Esophagus muscularis mucosa (tissue), 4 donors: ENCODE results near the gene AMACR. TPM values are rescaled to one million over a fixed set of nuclear protein-coding genes. Genes with fewer than 3 reads are reported as not detected.

Experiments
- DNase-seq: peaks from one replicate; pipeline ENCODE4 v3.0.0-alpha.2; 2017; ENCODE audit errors: extremely low spot score
- H3K27ac ChIP-seq, 4 donors: fragments of 200-600 bp; sonication (generic); replicated peaks in 1 of 4; 1 replicate in 3 of 4; 2 replicates in 1 of 4; pipeline ENCODE4 v1.5.1; 2016 to 2019; ENCODE audit warnings: mild to moderate bottlenecking in 1 of 4
- H3K27me3 ChIP-seq, 4 donors: fragments of 200-600 bp; sonication (generic); one replicate each; pipeline versions ENCODE4 v1.5.1 to v1.6.0; 2016 to 2019
- H3K36me3 ChIP-seq, 4 donors: fragments of 200-600 bp; sonication (generic); one replicate each; pipeline ENCODE4 v1.5.1; 2016 to 2019
- H3K4me1 ChIP-seq, 4 donors: fragments of 200-600 bp; sonication (generic); one replicate each; pipeline ENCODE4 v1.5.1; 2016 to 2019
- H3K4me3 ChIP-seq, 4 donors: fragments of 200-600 bp; sonication (generic); 1 replicate in 2 of 4; 2 replicates in 2 of 4; pipeline ENCODE4 v1.5.1; 2016 to 2019; ENCODE audit warnings: mild to moderate bottlenecking in 4 of 4, moderate library complexity in 1 of 4
- H3K9me3 ChIP-seq, 4 donors: fragments of 200-600 bp; sonication (generic); 1 replicate in 3 of 4; 2 replicates in 1 of 4; pipeline ENCODE4 v1.5.1; 2016 to 2019
- CTCF ChIP-seq, 3 experiments: fragments of 200-600 bp in 2 of 3; fragments of 450-650 bp in 1 of 3; sonication (generic) in 2 of 3; IDR thresholded peaks; one replicate each; pipeline ENCODE4 v1.5.1; 2017 to 2019; ENCODE audit warnings: antibody characterized with exemption in 3 of 3, mild to moderate bottlenecking in 2 of 3, moderate library complexity in 1 of 3
- EP300 ChIP-seq: sonication (generic); formaldehyde crosslinking; IDR thresholded peaks from one replicate; pipeline ENCODE4 v1.6.1; 2017; ENCODE audit warnings: antibody characterized with exemption
- POLR2A ChIP-seq: fragments of 450-650 bp; IDR thresholded peaks from one replicate; pipeline ENCODE4 v1.6.1; 2017; ENCODE audit warnings: antibody characterized with exemption, moderate library complexity, mild to moderate bottlenecking, low read depth
- POLR2AphosphoS5 ChIP-seq, 2 donors: sonication (generic); formaldehyde crosslinking; IDR thresholded peaks; one replicate each; pipeline ENCODE4 v1.6.1; 2017; ENCODE audit warnings: antibody characterized with exemption in 2 of 2
- WGBS: methylation state at CpG from one replicate; pipeline ENCODE4 v1.1.5; 2018; 5-methylcytosine and 5-hydroxymethylcytosine counted together
- intact Hi-C: fragments of 100-400 bp; cut with DNase I; formaldehyde crosslinking; loops from one replicate; pipeline ENCODE4 v1.15.1; 2023
- total RNA-seq, 4 donors: library from RNA; depleted of rRNA; stranded (reverse); fragments of >200 nt; gene quantifications; one replicate each; pipeline versions ENCODE4 v1.1.0 to v1.2.1, GENCODE V29; 2016

The AMACR gene
- total RNA-seq, 4 donors from 2014 or later = 6.1 to 12.7 (median 9.5) TPM

- Histone ChIP-seq H3K27ac (no peak overlapping the region), H3K36me3 (peaks cover 0 to 27% (median 11%) of the 10 kb centered on the region in 4 donors), H3K4me1 (peaks cover 12 to 46% (median 40%) of the 10 kb centered on the region in 4 donors), H3K4me3 (no peak overlapping the region), H3K27me3 (no peaks in the 10 kb centered on the region), H3K9me3 (no peaks in the 10 kb centered on the region)
- DNase-seq = peak; percentile 5
- TF ChIP-seq POLR2A = no peak
- intact Hi-C loops = loop anchor here (10.0 kb wide), 1 partner anchor 921 kb away; the partner anchor contains the start of gene DNAJC21
- 95% methylated on average over 4 of the region's 4 CpGs for WGBS
These were observed 3.9 kb downstream of the AMACR start for GRCh38 chr5:34003941-34004340.

- intact Hi-C loops = loop anchor here (10.0 kb wide), 1 partner anchor 922 kb away; the partner anchor contains the start of gene DNAJC21
- Histone ChIP-seq H3K36me3 (peaks cover 0 to 35% (median 16%) of the 10 kb centered on the region in 4 donors), H3K4me3 (no peak overlapping the region), H3K27ac (no peak overlapping the region), H3K27me3 (no peaks in the 10 kb centered on the region), H3K4me1 (peaks cover 7 to 42% (median 34%) of the 10 kb centered on the region in 4 donors), H3K9me3 (no peaks in the 10 kb centered on the region)
- TF ChIP-seq EP300 (no peak), POLR2A (no peak), CTCF (IDR thresholded peaks at IDR 0.05) (no peak), POLR2AphosphoS5 (IDR thresholded peaks at IDR 0.05) (no peak)
- DNase-seq = no peak
- WGBS = 93% methylated on average over 10 of the region's 10 CpGs
These were observed 5.1 kb downstream of the AMACR start for GRCh38 chr5:34002629-34003328.

GRCh38 chr5:34001241-34001841 lies 6.5 kb downstream of the AMACR start:
- Histone ChIP-seq H3K27me3 (no peaks in the 10 kb centered on the region), H3K27ac (peak overlapping the region; percentile 73 to 80 (median 78)), H3K36me3 (peaks cover 0 to 35% (median 17%) of the 10 kb centered on the region in 4 donors), H3K4me3 (peak overlapping the region in 3 of 4 donors; percentile 21 to 27 (median 24)), H3K4me1 (peaks cover 0 to 39% (median 32%) of the 10 kb centered on the region in 4 donors), H3K9me3 (no peaks in the 10 kb centered on the region)
- intact Hi-C loops = loop anchor here (10.0 kb wide), 1 partner anchor 923 kb away; the partner anchor contains the start of gene DNAJC21
- no peak for DNase-seq
- TF ChIP-seq POLR2AphosphoS5 (IDR thresholded peaks at IDR 0.05) (peak; percentile 35 to 46), POLR2A (no peak)
- 53% methylated on average over 10 of the region's 10 CpGs for WGBS

- H3K27ac ChIP-seq = peak overlapping the region in 2 of 4 donors; percentile 79 to 80
- intact Hi-C loops = loop anchor here (10.0 kb wide), 1 partner anchor 925 kb away; the partner anchor contains the start of gene DNAJC21
These were observed 7.9 kb downstream of the AMACR start for GRCh38 chr5:33999978-34000377.

More at GRCh38 chr5:33999978-34000377, 7.9 kb downstream of the AMACR start:
- 89% methylated on average over 4 of the region's 4 CpGs for WGBS
- peaks cover 0 to 37% (median 17%) of the 10 kb centered on the region in 4 donors for H3K36me3 ChIP-seq
- no peak overlapping the region for H3K4me3 ChIP-seq
- H3K4me1 ChIP-seq = peaks cover 0 to 35% (median 30%) of the 10 kb centered on the region in 4 donors
- DNase-seq = no peak
- no peaks in the 10 kb centered on the region for H3K27me3 ChIP-seq
- TF ChIP-seq POLR2A = no peak
- TF ChIP-seq EP300 = no peak
- no peak for TF ChIP-seq CTCF (IDR thresholded peaks at IDR 0.05)
- TF ChIP-seq POLR2AphosphoS5 (IDR thresholded peaks at IDR 0.05) = no peak
- H3K9me3 ChIP-seq = no peaks in the 10 kb centered on the region
